WTC11 (cell line): ENCODE data around the gene SART3. TPM values are rescaled to one million over a fixed set of nuclear protein-coding genes. Genes with fewer than 3 reads are reported as not detected.

Experiments used
- ATAC-seq: fragments of 200-7000 bp; cut with Tn5 transposase; 2 replicates; pipeline ENCODE4 v1.10.0; 2021; ENCODE audit warnings: mild to moderate bottlenecking, moderate library complexity
- CTCF ChIA-PET: fragments of 300-600 bp; sonication (Branson Sonifier 250); formaldehyde crosslinking; loops from one replicate; lab custom pipeline; 2021; ENCODE audit warnings: antibody characterized with exemption; lab: Charles Lee
- POLR2A ChIA-PET: fragments of 350-600 bp; sonication (Branson Sonifier 250); formaldehyde crosslinking; loops from one replicate; lab custom pipeline; 2021; ENCODE audit warnings: antibody characterized with exemption; lab: Charles Lee
- DNase-seq: peaks from one replicate; pipeline ENCODE4 v3.0.0; 2021; ENCODE audit warnings: low spot score
- H3K27ac Mint-ChIP-seq: 2 replicates; pipeline ENCODE4 v1.8.0; 2021; ENCODE audit warnings: mixed read lengths
- H3K27me3 Mint-ChIP-seq: 2 replicates; pipeline ENCODE4 v1.8.0; 2021; ENCODE audit warnings: low read depth, mild to moderate bottlenecking, moderate library complexity, mixed read lengths
- H3K36me3 Mint-ChIP-seq: 2 replicates; pipeline ENCODE4 v1.8.0; 2021; ENCODE audit warnings: mixed read lengths
- H3K4me1 Mint-ChIP-seq: 2 replicates; pipeline ENCODE4 v1.8.0; 2022; ENCODE audit warnings: mixed read lengths
- H3K4me3 Mint-ChIP-seq: 2 replicates; pipeline ENCODE4 v1.8.0; 2021; ENCODE audit warnings: mild to moderate bottlenecking, moderate library complexity, mixed read lengths
- H3K9me3 Mint-ChIP-seq: 2 replicates; pipeline ENCODE4 v1.8.0; 2021; ENCODE audit warnings: mixed read lengths
- GABPB1 ChIP-seq: sonication (generic); formaldehyde crosslinking; IDR thresholded peaks from 2 replicates; pipeline ENCODE4 v1.8.1; 2023; ENCODE audit warnings: mild to moderate bottlenecking, missing genetic modification reagents
- IRF2 ChIP-seq: sonication (generic); formaldehyde crosslinking; IDR thresholded peaks from 2 replicates; pipeline ENCODE4 v1.8.0; 2022; ENCODE audit warnings: low read depth, missing genetic modification reagents, borderline replicate concordance
- MYBL2 ChIP-seq: sonication (generic); formaldehyde crosslinking; IDR thresholded peaks from 2 replicates; pipeline ENCODE4 v1.8.1; 2023; ENCODE audit warnings: mild to moderate bottlenecking, moderate library complexity, missing genetic modification reagents
- NFATC4 ChIP-seq: fragments of 250-450 bp; sonication (Bioruptor Pico); IDR thresholded peaks from 2 replicates; pipeline ENCODE4 v1.9.0; 2021; ENCODE audit warnings: mild to moderate bottlenecking
- NR3C1 ChIP-seq: sonication (generic); formaldehyde crosslinking; conservative IDR thresholded peaks from 2 replicates; pipeline ENCODE4 v1.8.1; 2023; ENCODE audit warnings: low read depth, mild to moderate bottlenecking, missing genetic modification reagents
- RELA ChIP-seq: sonication (generic); formaldehyde crosslinking; IDR thresholded peaks from 2 replicates; pipeline ENCODE4 v1.8.1; 2022; ENCODE audit warnings: missing genetic modification reagents, mild to moderate bottlenecking, borderline replicate concordance
- SMAD3 ChIP-seq: sonication (generic); formaldehyde crosslinking; IDR thresholded peaks from 2 replicates; pipeline ENCODE4 v1.8.0; 2022; ENCODE audit warnings: missing genetic modification reagents, mild to moderate bottlenecking, borderline replicate concordance
- TEAD1 ChIP-seq: sonication (generic); formaldehyde crosslinking; IDR thresholded peaks from 2 replicates; pipeline ENCODE4 v1.8.0; 2022; ENCODE audit warnings: mild to moderate bottlenecking, missing genetic modification reagents
- ZNF396 ChIP-seq: fragments of 250-450 bp; sonication (Bioruptor Pico); IDR thresholded peaks from 2 replicates; pipeline ENCODE4 v1.8.0; 2021; ENCODE audit warnings: mild to moderate bottlenecking, moderate library complexity, borderline replicate concordance
- total RNA-seq: library from RNA; stranded (reverse); gene quantifications from 3 replicates; pipeline ENCODE4 v1.2.3, GENCODE V29; 2021
- TF ChIP-seq, protein P1 (sequence below): sonication (generic); formaldehyde crosslinking; IDR thresholded peaks from 2 replicates; pipeline ENCODE4 v1.8.1; 2023; ENCODE audit warnings: mild to moderate bottlenecking, missing genetic modification reagents
- TF ChIP-seq, protein P2 (sequence below): fragments of 250-450 bp; sonication (Bioruptor Pico); IDR thresholded peaks from 2 replicates; pipeline ENCODE4 v1.9.0; 2021; ENCODE audit warnings: moderate library complexity, mild to moderate bottlenecking, inconsistent platforms, borderline replicate concordance
- TF ChIP-seq, protein P3 (sequence below): fragments of 250-450 bp; sonication (Bioruptor Pico); IDR thresholded peaks from 2 replicates; pipeline ENCODE4 v2.1.2; 2022; ENCODE audit warnings: mild to moderate bottlenecking, moderate library complexity
- TF ChIP-seq, protein P4 (sequence below): sonication (generic); formaldehyde crosslinking; IDR thresholded peaks from 2 replicates; pipeline ENCODE4 v1.8.0; 2023; ENCODE audit warnings: missing genetic modification reagents, mild to moderate bottlenecking, borderline replicate concordance
- TF ChIP-seq, protein P5 (sequence below): sonication (generic); formaldehyde crosslinking; IDR thresholded peaks from 2 replicates; pipeline ENCODE4 v1.8.0; 2022; ENCODE audit warnings: mild to moderate bottlenecking, missing genetic modification reagents
- TF ChIP-seq, protein P6 (sequence below): sonication (generic); formaldehyde crosslinking; IDR thresholded peaks from 2 replicates; pipeline ENCODE4 v1.8.1; 2022; ENCODE audit warnings: low read depth, mild to moderate bottlenecking, moderate library complexity, missing genetic modification reagents, borderline replicate concordance
- TF ChIP-seq, protein P7 (sequence below): sonication (generic); formaldehyde crosslinking; IDR thresholded peaks from 2 replicates; pipeline ENCODE4 v1.8.0; 2022; ENCODE audit warnings: mild to moderate bottlenecking, missing genetic modification reagents
- TF ChIP-seq, protein P8 (sequence below): sonication (generic); formaldehyde crosslinking; IDR thresholded peaks from 2 replicates; pipeline ENCODE4 v1.8.1; 2023; ENCODE audit warnings: mild to moderate bottlenecking, missing genetic modification reagents, moderate library complexity

SART3 gene
- total RNA-seq, 1 experiment from 2014 or later: 91.2 TPM

DNA sequence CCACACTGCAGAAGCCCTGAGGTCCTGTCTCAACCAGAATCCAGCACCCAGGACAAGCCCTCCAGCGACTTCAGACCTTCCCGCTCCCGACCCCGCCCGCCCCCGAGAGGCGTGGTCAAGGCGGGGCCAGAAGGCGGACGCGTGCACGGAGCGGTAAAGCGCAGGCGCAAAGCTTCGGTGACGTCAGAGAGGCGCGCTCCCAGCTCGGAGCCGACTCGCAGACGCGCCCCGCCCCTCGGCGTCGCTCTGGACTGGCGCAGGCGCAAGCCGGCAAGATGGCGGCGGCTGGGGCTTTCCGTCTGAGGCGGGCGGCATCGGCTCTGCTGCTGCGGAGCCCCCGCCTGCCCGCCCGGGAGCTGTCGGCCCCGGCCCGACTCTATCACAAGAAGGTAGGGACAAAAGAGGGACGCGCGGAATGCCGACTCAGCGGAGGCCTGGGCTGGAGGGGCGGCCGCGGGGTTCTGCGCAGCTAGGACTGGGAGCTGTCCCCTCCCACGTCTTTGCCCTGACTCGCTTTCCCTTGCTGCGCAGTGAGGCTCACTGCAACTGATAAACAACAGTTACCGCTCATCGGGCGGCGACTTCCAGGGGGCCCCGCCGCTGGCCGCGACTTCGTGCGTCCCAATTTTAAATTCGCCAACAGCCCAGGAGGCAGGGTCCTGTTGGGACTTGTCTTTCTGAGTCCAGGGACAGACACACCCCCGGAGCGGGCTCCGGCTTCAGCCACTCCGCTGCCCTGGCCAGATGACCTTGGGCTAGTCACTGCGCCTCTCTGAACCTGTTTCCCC lies 1.6 kb upstream of the SART3 start, which contains the start of gene ISCU (continued):
- TF ChIP-seq SMAD3 (CRISPR knock-in tag) (0 out of 2 replicates have a peak, but pooled peaks have one; percentile 34), ZNF396 (no peak), IRF2 (CRISPR knock-in tag) (no peak), NFATC4 (CRISPR knock-in tag) (no peak), MYBL2 (CRISPR knock-in tag) (peak; percentile 84; the same call in 1 of the 2 replicates), RELA (CRISPR knock-in tag) (no peak)
- TF ChIP-seq, protein P1, sequence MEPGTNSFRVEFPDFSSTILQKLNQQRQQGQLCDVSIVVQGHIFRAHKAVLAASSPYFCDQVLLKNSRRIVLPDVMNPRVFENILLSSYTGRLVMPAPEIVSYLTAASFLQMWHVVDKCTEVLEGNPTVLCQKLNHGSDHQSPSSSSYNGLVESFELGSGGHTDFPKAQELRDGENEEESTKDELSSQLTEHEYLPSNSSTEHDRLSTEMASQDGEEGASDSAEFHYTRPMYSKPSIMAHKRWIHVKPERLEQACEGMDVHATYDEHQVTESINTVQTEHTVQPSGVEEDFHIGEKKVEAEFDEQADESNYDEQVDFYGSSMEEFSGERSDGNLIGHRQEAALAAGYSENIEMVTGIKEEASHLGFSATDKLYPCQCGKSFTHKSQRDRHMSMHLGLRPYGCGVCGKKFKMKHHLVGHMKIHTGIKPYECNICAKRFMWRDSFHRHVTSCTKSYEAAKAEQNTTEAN: peak; percentile 87
- TF ChIP-seq, protein P2, sequence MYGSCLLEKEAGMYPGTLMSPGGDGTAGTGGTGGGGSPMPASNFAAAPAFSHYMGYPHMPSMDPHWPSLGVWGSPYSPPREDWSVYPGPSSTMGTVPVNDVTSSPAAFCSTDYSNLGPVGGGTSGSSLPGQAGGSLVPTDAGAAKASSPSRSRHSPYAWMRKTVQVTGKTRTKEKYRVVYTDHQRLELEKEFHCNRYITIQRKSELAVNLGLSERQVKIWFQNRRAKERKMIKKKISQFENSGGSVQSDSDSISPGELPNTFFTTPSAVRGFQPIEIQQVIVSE (CRISPR knock-in tag): no peak
- TF ChIP-seq, protein P3, sequence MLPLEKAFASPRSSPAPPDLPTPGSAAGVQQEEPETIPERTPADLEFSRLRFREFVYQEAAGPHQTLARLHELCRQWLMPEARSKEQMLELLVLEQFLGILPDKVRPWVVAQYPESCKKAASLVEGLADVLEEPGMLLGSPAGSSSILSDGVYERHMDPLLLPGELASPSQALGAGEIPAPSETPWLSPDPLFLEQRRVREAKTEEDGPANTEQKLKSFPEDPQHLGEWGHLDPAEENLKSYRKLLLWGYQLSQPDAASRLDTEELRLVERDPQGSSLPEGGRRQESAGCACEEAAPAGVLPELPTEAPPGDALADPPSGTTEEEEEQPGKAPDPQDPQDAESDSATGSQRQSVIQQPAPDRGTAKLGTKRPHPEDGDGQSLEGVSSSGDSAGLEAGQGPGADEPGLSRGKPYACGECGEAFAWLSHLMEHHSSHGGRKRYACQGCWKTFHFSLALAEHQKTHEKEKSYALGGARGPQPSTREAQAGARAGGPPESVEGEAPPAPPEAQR (CRISPR knock-in tag): no peak
- TF ChIP-seq, protein P4, sequence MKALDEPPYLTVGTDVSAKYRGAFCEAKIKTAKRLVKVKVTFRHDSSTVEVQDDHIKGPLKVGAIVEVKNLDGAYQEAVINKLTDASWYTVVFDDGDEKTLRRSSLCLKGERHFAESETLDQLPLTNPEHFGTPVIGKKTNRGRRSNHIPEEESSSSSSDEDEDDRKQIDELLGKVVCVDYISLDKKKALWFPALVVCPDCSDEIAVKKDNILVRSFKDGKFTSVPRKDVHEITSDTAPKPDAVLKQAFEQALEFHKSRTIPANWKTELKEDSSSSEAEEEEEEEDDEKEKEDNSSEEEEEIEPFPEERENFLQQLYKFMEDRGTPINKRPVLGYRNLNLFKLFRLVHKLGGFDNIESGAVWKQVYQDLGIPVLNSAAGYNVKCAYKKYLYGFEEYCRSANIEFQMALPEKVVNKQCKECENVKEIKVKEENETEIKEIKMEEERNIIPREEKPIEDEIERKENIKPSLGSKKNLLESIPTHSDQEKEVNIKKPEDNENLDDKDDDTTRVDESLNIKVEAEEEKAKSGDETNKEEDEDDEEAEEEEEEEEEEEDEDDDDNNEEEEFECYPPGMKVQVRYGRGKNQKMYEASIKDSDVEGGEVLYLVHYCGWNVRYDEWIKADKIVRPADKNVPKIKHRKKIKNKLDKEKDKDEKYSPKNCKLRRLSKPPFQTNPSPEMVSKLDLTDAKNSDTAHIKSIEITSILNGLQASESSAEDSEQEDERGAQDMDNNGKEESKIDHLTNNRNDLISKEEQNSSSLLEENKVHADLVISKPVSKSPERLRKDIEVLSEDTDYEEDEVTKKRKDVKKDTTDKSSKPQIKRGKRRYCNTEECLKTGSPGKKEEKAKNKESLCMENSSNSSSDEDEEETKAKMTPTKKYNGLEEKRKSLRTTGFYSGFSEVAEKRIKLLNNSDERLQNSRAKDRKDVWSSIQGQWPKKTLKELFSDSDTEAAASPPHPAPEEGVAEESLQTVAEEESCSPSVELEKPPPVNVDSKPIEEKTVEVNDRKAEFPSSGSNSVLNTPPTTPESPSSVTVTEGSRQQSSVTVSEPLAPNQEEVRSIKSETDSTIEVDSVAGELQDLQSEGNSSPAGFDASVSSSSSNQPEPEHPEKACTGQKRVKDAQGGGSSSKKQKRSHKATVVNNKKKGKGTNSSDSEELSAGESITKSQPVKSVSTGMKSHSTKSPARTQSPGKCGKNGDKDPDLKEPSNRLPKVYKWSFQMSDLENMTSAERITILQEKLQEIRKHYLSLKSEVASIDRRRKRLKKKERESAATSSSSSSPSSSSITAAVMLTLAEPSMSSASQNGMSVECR (CRISPR knock-in tag): peak; percentile 23; the same call in 1 of the 2 replicates
- TF ChIP-seq, protein P5, sequence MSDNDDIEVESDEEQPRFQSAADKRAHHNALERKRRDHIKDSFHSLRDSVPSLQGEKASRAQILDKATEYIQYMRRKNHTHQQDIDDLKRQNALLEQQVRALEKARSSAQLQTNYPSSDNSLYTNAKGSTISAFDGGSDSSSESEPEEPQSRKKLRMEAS (CRISPR knock-in tag): peak; percentile 65; the same call in 1 of the 2 replicates
- TF ChIP-seq, protein P6, sequence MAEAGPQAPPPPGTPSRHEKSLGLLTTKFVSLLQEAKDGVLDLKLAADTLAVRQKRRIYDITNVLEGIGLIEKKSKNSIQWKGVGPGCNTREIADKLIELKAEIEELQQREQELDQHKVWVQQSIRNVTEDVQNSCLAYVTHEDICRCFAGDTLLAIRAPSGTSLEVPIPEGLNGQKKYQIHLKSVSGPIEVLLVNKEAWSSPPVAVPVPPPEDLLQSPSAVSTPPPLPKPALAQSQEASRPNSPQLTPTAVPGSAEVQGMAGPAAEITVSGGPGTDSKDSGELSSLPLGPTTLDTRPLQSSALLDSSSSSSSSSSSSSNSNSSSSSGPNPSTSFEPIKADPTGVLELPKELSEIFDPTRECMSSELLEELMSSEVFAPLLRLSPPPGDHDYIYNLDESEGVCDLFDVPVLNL: 0 out of 2 replicates have a peak, but pooled peaks have one; percentile 40

DNA sequence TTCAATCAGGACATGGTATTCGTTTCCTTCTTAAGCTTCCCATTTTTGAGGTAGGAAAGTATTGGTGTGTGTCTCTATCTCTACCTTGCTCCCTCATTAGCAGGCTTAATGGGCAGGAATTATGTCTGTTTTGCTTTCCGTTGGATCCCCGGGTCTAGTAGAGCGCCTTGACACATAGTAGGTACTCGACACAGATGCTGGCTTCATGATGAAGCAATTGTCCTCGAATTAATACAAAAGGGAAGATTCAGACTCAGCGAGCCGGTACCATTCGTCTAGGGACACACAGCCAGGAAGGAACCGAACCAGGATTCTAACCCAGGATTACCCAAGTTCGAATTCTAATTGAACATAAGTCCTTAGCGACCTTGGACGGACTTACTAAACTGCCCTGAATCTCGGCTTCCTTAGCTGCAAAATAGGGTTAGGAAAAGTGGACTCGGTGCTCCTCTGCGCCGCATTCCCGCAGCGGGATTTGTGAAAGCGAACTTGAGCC lies 927 bp upstream of the SART3 start:
- H3K4me3 Mint-ChIP-seq: peak overlapping the region; percentile 100
- peaks cover 26% of the 10 kb centered on the region for H3K4me1 Mint-ChIP-seq
- no peaks in the 10 kb centered on the region for H3K27me3 Mint-ChIP-seq
- POLR2A ChIA-PET: interaction anchor here (0.7 to 1.3 kb wide), 13 partner anchors 15 to 593 kb away, joined by 3 to 8 read pairs (median 4); partner anchors contain the start of gene TMEM119
- DNase-seq (no peak), ATAC-seq (peak; percentile 1; the same call in 1 of the 2 replicates)
- H3K36me3 Mint-ChIP-seq: peaks cover 46% of the 10 kb centered on the region
- H3K9me3 Mint-ChIP-seq: no peaks in the 10 kb centered on the region
- H3K27ac Mint-ChIP-seq: peak overlapping the region; percentile 100
- TF ChIP-seq, protein P6: no peak
- TF ChIP-seq IRF2 (CRISPR knock-in tag): no peak
- TF ChIP-seq GABPB1 (CRISPR knock-in tag): no peak
- no peak for TF ChIP-seq NR3C1 (CRISPR knock-in tag)
- TF ChIP-seq TEAD1: no peak
- TF ChIP-seq, protein P7, sequence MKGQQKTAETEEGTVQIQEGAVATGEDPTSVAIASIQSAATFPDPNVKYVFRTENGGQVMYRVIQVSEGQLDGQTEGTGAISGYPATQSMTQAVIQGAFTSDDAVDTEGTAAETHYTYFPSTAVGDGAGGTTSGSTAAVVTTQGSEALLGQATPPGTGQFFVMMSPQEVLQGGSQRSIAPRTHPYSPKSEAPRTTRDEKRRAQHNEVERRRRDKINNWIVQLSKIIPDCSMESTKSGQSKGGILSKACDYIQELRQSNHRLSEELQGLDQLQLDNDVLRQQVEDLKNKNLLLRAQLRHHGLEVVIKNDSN: no peak
- TF ChIP-seq, protein P8, sequence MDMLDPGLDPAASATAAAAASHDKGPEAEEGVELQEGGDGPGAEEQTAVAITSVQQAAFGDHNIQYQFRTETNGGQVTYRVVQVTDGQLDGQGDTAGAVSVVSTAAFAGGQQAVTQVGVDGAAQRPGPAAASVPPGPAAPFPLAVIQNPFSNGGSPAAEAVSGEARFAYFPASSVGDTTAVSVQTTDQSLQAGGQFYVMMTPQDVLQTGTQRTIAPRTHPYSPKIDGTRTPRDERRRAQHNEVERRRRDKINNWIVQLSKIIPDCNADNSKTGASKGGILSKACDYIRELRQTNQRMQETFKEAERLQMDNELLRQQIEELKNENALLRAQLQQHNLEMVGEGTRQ: no peak
- TF ChIP-seq, all 79 proteins: peak for 0
- CTCF ChIA-PET: interaction anchor here (0.6 to 1.6 kb wide), 10 partner anchors 8 to 389 kb away, joined by 3 to 14 read pairs (median 3); no protein-coding TSS in a partner anchor
